ENCODE results near the gene FBRSL1. TPM values are rescaled to one million over a fixed set of nuclear protein-coding genes. Genes with fewer than 3 reads are reported as not detected.

Gene FBRSL1
- total and polyA plus RNA-seq, 2 donors (not counting 3 experiments of a cell fraction or from before 2014, with no cell fraction given): 19.3 to 79.8 TPM

DNA sequence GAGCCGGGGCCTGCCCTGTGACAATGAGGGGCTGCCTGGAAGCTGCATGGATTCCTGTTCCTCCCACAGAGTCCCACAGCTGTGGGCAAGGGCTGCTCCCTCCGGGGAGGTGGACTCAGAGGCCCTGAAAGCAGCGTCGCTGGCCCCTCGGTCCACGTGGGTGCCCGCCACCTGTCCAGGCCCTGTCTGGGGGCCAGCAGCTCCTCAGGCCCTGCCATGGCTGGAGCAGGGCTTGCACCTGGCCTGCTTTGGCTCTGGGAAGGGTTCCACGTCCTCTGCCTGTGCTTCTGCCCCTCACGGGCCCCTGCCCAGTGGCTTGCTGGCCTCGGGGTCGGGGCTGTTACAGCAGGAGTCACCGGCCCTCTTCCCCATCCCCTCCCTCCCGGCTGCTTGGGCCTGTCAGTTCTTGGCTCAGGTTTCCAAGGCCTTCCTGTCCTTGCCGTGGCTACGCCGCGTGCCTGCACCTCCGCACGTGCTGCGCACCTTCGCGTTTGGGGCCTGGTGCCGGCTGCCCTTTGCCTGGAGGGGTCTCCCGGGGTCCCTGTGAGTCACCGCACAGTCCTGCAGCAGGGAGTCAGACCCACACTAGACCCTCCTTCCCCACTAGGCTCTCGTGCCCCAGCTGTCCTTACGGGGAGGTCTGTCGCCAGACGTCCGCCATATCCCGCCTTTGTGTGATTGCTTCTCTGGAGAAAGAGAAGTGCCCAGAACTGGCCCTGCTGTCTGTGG is 5.8 kb downstream of the FBRSL1 start:
- H3K27ac ChIP-seq (ENCODE audit: insufficient read depth, low read depth, low read length): no peak overlapping the region
- peaks cover 71% of the 10 kb centered on the region for H3K79me2 ChIP-seq (ENCODE audit: control insufficient read depth, insufficient read depth, low read length)
- peaks cover 3% of the 10 kb centered on the region for H4K20me1 ChIP-seq (replicated peaks; ENCODE audit: control insufficient read depth, extremely low read depth, insufficient read depth, low read length)
- H2AFZ ChIP-seq (ENCODE audit: low read depth, low read length): no peak overlapping the region
- no peaks in the 10 kb centered on the region for H3K9me3 ChIP-seq (replicated peaks; ENCODE audit: control insufficient read depth, insufficient read depth, low read length)
- H3K27me3 ChIP-seq (ENCODE audit: control insufficient read depth in 2 of 2, insufficient read depth in 2 of 2, low read length in 2 of 2): no peaks in the 10 kb centered on the region
- H3K4me1 ChIP-seq (ENCODE audit: control insufficient read depth, extremely low read depth, insufficient read depth, low read length): peaks cover 10% of the 10 kb centered on the region
- no peaks in the 10 kb centered on the region for H3K9me1 ChIP-seq (replicated peaks; ENCODE audit: control insufficient read depth, extremely low read depth, insufficient read depth, low read length)
- ChIA-PET CTCF (interaction anchor here (1.2 kb wide), 1 partner anchor 11 kb away, joined by 3 read pairs; no protein-coding TSS in a partner anchor), POLR2A (no interaction called here)
- H3K9ac ChIP-seq (replicated peaks; ENCODE audit: extremely low read depth, insufficient read depth, low read length): no peak overlapping the region
- BruUV-seq (replicated peaks): no TSS peak
- no peak for TF ChIP-seq EZH2 (IDR thresholded peaks at IDR 0.05; ENCODE audit: borderline replicate concordance, low read depth, low read length, severe bottlenecking)
- TF ChIP-seq FOS (IDR thresholded peaks at IDR 0.05; ENCODE audit: borderline replicate concordance, insufficient read depth, low read length): no peak
- no peak for TF ChIP-seq POLR2A (IDR thresholded peaks at IDR 0.05; ENCODE audit: low read depth, low read length)
- TF ChIP-seq, protein P1, sequence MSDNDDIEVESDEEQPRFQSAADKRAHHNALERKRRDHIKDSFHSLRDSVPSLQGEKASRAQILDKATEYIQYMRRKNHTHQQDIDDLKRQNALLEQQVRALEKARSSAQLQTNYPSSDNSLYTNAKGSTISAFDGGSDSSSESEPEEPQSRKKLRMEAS (IDR thresholded peaks at IDR 0.05; ENCODE audit: insufficient read depth, insufficient read length): no peak
- TF ChIP-seq MYC (IDR thresholded peaks at IDR 0.05; ENCODE audit: low read depth, low read length): no peak
- TF ChIP-seq GATA2 (IDR thresholded peaks at IDR 0.05; ENCODE audit: insufficient read depth, insufficient read length, low read depth, low read length): no peak
- no peak for TF ChIP-seq JUN (IDR thresholded peaks at IDR 0.05; ENCODE audit: borderline replicate concordance, insufficient read depth, insufficient read length, low read depth)
- TF ChIP-seq, protein P2, sequence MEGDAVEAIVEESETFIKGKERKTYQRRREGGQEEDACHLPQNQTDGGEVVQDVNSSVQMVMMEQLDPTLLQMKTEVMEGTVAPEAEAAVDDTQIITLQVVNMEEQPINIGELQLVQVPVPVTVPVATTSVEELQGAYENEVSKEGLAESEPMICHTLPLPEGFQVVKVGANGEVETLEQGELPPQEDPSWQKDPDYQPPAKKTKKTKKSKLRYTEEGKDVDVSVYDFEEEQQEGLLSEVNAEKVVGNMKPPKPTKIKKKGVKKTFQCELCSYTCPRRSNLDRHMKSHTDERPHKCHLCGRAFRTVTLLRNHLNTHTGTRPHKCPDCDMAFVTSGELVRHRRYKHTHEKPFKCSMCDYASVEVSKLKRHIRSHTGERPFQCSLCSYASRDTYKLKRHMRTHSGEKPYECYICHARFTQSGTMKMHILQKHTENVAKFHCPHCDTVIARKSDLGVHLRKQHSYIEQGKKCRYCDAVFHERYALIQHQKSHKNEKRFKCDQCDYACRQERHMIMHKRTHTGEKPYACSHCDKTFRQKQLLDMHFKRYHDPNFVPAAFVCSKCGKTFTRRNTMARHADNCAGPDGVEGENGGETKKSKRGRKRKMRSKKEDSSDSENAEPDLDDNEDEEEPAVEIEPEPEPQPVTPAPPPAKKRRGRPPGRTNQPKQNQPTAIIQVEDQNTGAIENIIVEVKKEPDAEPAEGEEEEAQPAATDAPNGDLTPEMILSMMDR (IDR thresholded peaks at IDR 0.05; ENCODE audit: extremely low read depth in 1 of 2, insufficient read depth in 1 of 2, low read depth in 1 of 2, low read length in 2 of 2): no peak
- H3K36me3 ChIP-seq (ENCODE audit: control insufficient read depth in 2 of 2, extremely low read depth in 1 of 2, insufficient read depth in 2 of 2, low read length in 2 of 2): no peaks in the 10 kb centered on the region
- H3K4me3 ChIP-seq (replicated peaks in 1 of 3; ENCODE audit: insufficient read depth in 1 of 3, low read depth in 1 of 3, low read length in 3 of 3): no peak overlapping the region
- no peak overlapping the region for H3K4me2 ChIP-seq (ENCODE audit: insufficient read depth, low read length)
- intact Hi-C loops (cut with micrococcal nuclease): no loop called here
- dilution Hi-C loops (cut with MboI; ENCODE audit: extremely low pct_ligation_motif_present, low sequenced_read_pairs): no loop called here
- DNase-seq (ENCODE audit: low read depth, low spot score) (no peak), FAIRE-seq (no peak)
